ENCODE results near the gene ARID1A. TPM values are rescaled to one million over a fixed set of nuclear protein-coding genes. Genes with fewer than 3 reads are reported as not detected.

Gene ARID1A
- total RNA-seq, 2 donors from 2014 or later: 71.4 to 92.8 TPM

DNA sequence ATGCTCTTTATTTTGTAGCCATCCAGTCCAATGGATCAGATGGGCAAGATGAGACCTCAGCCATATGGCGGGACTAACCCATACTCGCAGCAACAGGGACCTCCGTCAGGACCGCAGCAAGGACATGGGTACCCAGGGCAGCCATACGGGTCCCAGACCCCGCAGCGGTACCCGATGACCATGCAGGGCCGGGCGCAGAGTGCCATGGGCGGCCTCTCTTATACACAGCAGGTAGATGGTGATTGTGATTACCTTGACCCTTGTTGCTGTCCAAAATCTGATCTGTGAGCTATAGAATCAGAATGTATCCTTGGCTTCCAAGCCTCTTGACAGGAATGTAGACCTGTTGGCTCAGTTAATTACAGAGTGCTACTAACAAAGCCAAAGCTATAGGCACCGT is 33.8 kb downstream of the ARID1A start:
- Histone ChIP-seq H3K27ac (no peak overlapping the region), H3K4me3 (no peak overlapping the region), H3K27me3 (replicated peaks; ENCODE audit: insufficient read depth) (no peaks in the 10 kb centered on the region), H3K36me3 (peaks cover 0 to 2% of the 10 kb centered on the region in 2 donors), H3K4me1 (replicated peaks) (peaks cover 20% of the 10 kb centered on the region), H3K9me3 (no peaks in the 10 kb centered on the region)
- WGBS: 93% methylated on average over 12 of the region's 12 CpGs
- DNase-seq (ENCODE audit: low spot score): no peak
- TF ChIP-seq, protein P1, sequence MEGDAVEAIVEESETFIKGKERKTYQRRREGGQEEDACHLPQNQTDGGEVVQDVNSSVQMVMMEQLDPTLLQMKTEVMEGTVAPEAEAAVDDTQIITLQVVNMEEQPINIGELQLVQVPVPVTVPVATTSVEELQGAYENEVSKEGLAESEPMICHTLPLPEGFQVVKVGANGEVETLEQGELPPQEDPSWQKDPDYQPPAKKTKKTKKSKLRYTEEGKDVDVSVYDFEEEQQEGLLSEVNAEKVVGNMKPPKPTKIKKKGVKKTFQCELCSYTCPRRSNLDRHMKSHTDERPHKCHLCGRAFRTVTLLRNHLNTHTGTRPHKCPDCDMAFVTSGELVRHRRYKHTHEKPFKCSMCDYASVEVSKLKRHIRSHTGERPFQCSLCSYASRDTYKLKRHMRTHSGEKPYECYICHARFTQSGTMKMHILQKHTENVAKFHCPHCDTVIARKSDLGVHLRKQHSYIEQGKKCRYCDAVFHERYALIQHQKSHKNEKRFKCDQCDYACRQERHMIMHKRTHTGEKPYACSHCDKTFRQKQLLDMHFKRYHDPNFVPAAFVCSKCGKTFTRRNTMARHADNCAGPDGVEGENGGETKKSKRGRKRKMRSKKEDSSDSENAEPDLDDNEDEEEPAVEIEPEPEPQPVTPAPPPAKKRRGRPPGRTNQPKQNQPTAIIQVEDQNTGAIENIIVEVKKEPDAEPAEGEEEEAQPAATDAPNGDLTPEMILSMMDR (IDR thresholded peaks at IDR 0.05): no peak
- TF ChIP-seq POLR2A (IDR thresholded peaks at IDR 0.05): no peak
- no peak for TF ChIP-seq POLR2AphosphoS5 (IDR thresholded peaks at IDR 0.05)
- intact Hi-C loops (cut with DNase I): loop anchor here (5.0 kb wide), 1 partner anchor 37 kb away; no protein-coding TSS in a partner anchor

DNA sequence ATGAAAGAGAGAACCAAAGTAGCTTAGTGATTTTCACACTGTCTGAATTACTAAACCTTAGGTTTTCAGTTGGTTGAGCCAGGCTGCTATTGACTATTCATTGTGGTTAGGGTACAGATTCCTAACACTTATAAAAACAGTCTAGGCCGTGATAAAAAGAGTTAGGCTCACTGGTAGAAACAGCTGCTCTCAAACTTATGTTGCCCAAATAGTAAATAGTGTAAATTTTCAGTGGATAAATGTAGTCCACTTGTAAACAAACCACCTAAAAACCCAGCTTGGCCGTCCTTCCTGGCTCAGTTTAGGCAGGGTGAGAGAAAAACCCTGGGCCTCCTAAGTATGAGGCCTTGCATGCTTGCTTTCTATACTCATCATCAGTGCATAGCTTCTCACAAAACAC is 34.9 kb downstream of the ARID1A start:
- TF ChIP-seq, protein P1 (IDR thresholded peaks at IDR 0.05): no peak
- no peak for TF ChIP-seq POLR2A (IDR thresholded peaks at IDR 0.05)
- no peak for TF ChIP-seq POLR2AphosphoS5 (IDR thresholded peaks at IDR 0.05)
- peaks cover 0 to 2% of the 10 kb centered on the region in 2 donors for H3K36me3 ChIP-seq
- no peaks in the 10 kb centered on the region for H3K27me3 ChIP-seq (replicated peaks; ENCODE audit: insufficient read depth)
- H3K27ac ChIP-seq: no peak overlapping the region
- no peaks in the 10 kb centered on the region for H3K9me3 ChIP-seq
- intact Hi-C loops (cut with DNase I): loop anchor here (5.0 kb wide), 1 partner anchor 38 kb away; no protein-coding TSS in a partner anchor
- no peak for DNase-seq (ENCODE audit: low spot score)
- peaks cover 20% of the 10 kb centered on the region for H3K4me1 ChIP-seq (replicated peaks)
- WGBS: 61% methylated on average over 2 of the region's 2 CpGs
- no peak overlapping the region for H3K4me3 ChIP-seq

DNA sequence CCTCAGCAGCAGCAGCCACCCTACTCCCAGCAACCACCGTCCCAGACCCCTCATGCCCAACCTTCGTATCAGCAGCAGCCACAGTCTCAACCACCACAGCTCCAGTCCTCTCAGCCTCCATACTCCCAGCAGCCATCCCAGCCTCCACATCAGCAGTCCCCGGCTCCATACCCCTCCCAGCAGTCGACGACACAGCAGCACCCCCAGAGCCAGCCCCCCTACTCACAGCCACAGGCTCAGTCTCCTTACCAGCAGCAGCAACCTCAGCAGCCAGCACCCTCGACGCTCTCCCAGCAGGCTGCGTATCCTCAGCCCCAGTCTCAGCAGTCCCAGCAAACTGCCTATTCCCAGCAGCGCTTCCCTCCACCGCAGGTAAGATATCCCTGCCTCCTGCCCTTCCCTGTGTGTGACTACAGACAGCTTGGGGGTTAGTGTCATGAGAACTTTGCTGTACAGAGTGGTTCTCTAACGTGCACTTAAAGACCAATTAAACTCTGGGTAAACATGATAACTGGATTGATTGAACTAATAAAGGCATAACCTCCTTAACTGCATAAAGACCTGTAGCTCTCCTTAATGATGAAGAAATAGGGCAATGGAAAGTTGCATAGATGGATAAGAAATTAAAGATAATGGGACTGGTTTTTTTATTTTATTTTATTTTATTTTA is 35.6 kb downstream of the ARID1A start:
- intact Hi-C loops (cut with DNase I): loop anchor here (5.0 kb wide), 1 partner anchor 39 kb away; no protein-coding TSS in a partner anchor
- 78% methylated on average over 11 of the region's 11 CpGs for WGBS
- Histone ChIP-seq H3K9me3 (no peaks in the 10 kb centered on the region), H3K36me3 (peaks cover 0 to 2% of the 10 kb centered on the region in 2 donors), H3K4me3 (no peak overlapping the region), H3K4me1 (replicated peaks) (peaks cover 20% of the 10 kb centered on the region), H3K27me3 (replicated peaks; ENCODE audit: insufficient read depth) (no peaks in the 10 kb centered on the region), H3K27ac (no peak overlapping the region)
- TF ChIP-seq POLR2AphosphoS5 (IDR thresholded peaks at IDR 0.05) (peak; percentile 51), POLR2A (IDR thresholded peaks at IDR 0.05) (no peak)
- TF ChIP-seq, protein P1 (IDR thresholded peaks at IDR 0.05): no peak
- no peak for DNase-seq (ENCODE audit: low spot score)

DNA sequence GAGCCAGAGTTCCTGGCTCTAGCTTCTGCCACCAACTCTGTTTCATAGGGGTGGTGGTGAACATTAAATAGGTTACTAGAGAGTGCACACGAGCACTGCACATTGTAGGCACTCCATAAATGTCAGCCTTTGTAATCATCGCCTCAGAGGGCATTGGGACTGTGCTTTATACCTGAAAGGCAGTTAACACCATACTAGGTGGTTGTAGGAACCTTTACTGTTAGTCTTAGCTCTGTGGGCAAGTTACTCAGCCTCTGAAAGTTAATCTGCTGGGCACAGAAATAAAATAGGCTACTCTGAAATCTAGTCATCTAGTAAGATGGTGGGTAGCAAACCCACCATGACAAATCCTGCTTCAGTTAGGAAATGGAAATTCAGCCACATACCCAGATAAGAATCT is 37.6 kb downstream of the ARID1A start:
- intact Hi-C loops (cut with DNase I): loop anchor here (5.0 kb wide), 1 partner anchor 41 kb away; no protein-coding TSS in a partner anchor
- H3K4me1 ChIP-seq (replicated peaks): peaks cover 16% of the 10 kb centered on the region
- no peaks in the 10 kb centered on the region for H3K27me3 ChIP-seq (replicated peaks; ENCODE audit: insufficient read depth)
- H3K27ac ChIP-seq: peak overlapping the region in 1 of 2 donors; percentile 13
- TF ChIP-seq POLR2AphosphoS5 (IDR thresholded peaks at IDR 0.05) (no peak), POLR2A (IDR thresholded peaks at IDR 0.05) (no peak)
- TF ChIP-seq, protein P1 (IDR thresholded peaks at IDR 0.05): no peak
- peaks cover 0 to 2% of the 10 kb centered on the region in 2 donors for H3K36me3 ChIP-seq
- WGBS: 87% methylated on average over 2 of the region's 2 CpGs
- no peaks in the 10 kb centered on the region for H3K9me3 ChIP-seq
- no peak for DNase-seq (ENCODE audit: low spot score)
- no peak overlapping the region for H3K4me3 ChIP-seq

DNA sequence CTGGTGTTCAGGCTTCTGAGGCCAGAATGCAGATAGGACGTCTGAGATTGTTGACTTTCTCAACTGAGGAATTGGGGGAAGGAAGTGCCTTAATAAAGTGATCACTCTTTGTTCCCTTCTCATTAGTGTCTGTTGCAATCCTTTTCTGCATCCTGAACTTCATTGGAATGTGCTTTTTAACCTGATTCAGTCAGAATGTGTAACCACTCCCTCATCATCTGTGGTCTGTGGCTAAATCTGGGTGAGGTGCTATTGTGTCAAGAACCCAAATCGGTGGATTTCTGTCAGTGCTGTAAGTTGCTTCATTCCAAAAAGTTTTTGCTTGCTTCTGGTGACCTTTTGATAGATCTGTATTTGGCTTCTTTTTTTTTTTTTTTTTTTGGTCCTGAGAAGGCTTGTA is 38.2 kb downstream of the ARID1A start:
- TF ChIP-seq, protein P1 (IDR thresholded peaks at IDR 0.05): no peak
- TF ChIP-seq POLR2AphosphoS5 (IDR thresholded peaks at IDR 0.05): no peak
- Histone ChIP-seq H3K4me1 (replicated peaks) (peaks cover 15% of the 10 kb centered on the region), H3K36me3 (peaks cover 0 to 2% of the 10 kb centered on the region in 2 donors), H3K9me3 (no peaks in the 10 kb centered on the region), H3K27ac (peak overlapping the region in 1 of 2 donors; percentile 13), H3K27me3 (replicated peaks; ENCODE audit: insufficient read depth) (no peaks in the 10 kb centered on the region), H3K4me3 (no peak overlapping the region)
- intact Hi-C loops (cut with DNase I): loop anchor here (5.0 kb wide), 1 partner anchor 42 kb away; no protein-coding TSS in a partner anchor
- 48% methylated on average over 2 of the region's 2 CpGs for WGBS
- no peak for DNase-seq (ENCODE audit: low spot score)

Measured in prostate gland (tissue), 2 donors.